ENCODE data around the gene TRABD2B. TPM values are rescaled to one million over a fixed set of nuclear protein-coding genes. Genes with fewer than 3 reads are reported as not detected.

Gene TRABD2B
- total RNA-seq, 3 donors from 2014 or later: 1.4 to 3.7 (median 2.3) TPM

DNA sequence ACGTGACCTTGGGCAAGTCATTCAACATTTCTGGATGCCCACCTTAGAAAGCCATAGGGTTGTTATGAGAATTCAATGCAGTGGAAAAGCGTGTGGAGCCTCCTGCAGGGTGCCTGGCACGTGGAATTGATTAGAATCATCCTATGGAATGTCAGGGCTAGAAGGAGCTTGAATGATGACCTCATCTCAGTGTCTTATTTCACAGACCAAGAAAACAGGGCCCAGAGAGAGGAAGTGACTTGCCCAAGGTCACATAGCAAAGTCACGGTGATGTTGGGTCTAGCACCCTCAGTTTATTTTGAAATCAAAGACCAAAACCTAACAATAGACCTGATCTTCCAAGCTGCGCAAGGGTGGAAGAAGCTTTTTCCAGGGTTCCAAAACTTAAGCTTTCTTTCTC, 6.0 kb downstream of the TRABD2B start:
- no peaks in the 10 kb centered on the region for H3K4me1 ChIP-seq
- H3K27ac ChIP-seq: no peak overlapping the region
- H3K9me3 ChIP-seq: no peaks in the 10 kb centered on the region
- intact Hi-C loops (cut with DNase I; ENCODE audit: low total_unique reads): loop anchor here (5.0 kb wide), 1 partner anchor 421 kb away; no protein-coding TSS in a partner anchor
- H3K36me3 ChIP-seq: no peaks in the 10 kb centered on the region
- no peak for DNase-seq (ENCODE audit: low spot score in 2 of 2)
- H3K4me3 ChIP-seq: no peak overlapping the region
- TF ChIP-seq, protein P1, sequence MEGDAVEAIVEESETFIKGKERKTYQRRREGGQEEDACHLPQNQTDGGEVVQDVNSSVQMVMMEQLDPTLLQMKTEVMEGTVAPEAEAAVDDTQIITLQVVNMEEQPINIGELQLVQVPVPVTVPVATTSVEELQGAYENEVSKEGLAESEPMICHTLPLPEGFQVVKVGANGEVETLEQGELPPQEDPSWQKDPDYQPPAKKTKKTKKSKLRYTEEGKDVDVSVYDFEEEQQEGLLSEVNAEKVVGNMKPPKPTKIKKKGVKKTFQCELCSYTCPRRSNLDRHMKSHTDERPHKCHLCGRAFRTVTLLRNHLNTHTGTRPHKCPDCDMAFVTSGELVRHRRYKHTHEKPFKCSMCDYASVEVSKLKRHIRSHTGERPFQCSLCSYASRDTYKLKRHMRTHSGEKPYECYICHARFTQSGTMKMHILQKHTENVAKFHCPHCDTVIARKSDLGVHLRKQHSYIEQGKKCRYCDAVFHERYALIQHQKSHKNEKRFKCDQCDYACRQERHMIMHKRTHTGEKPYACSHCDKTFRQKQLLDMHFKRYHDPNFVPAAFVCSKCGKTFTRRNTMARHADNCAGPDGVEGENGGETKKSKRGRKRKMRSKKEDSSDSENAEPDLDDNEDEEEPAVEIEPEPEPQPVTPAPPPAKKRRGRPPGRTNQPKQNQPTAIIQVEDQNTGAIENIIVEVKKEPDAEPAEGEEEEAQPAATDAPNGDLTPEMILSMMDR (IDR thresholded peaks at IDR 0.05): no peak
- TF ChIP-seq POLR2AphosphoS5 (IDR thresholded peaks at IDR 0.05): no peak
- no peak for TF ChIP-seq POLR2A (IDR thresholded peaks at IDR 0.05)
- no peaks in the 10 kb centered on the region for H3K27me3 ChIP-seq

DNA sequence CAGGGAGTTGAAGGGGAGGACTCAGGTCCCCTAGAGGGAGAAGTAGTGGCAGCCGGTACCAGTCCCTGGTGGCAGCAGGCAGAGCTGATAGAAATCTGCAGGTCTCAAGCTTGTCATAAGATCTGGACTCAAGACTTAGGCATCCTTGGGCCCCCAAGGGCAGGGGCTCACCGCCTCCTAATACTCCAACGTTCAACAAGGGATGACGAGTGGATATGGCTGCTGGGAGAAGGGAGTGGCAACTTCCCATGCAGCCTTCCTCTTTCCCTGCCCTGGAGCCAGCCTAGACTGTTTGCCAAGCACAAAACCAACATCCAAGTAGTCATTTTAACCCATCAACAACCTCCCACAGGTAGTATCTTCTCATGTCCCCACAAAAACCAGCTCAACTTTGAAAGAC, 6.9 kb downstream of the TRABD2B start:
- no peaks in the 10 kb centered on the region for H3K27me3 ChIP-seq
- intact Hi-C loops (cut with DNase I; ENCODE audit: low total_unique reads): loop anchor here (5.0 kb wide), 1 partner anchor 422 kb away; no protein-coding TSS in a partner anchor
- no peak for DNase-seq (ENCODE audit: low spot score in 2 of 2)

DNA sequence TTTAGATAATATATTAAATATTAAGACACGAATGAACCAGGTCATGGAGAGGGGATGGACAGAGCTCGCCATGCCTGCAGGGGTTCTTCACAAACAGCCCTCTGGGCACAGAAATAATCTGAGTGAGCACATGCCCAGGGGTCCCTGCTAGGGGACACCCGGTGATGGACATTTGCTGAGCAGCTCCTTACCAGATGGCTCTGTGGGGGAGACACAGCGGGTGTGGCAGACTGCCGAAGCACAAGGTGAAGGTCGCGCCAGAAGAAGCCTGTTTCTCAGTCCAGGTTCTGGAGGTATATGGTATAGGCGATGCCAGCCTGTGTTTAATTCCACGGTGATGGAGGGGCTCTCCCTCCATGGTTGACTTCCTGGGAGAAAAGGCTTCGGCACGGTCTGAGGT, 9.6 kb downstream of the TRABD2B start:
- TF ChIP-seq, protein P1 (IDR thresholded peaks at IDR 0.05): no peak
- no peak for TF ChIP-seq POLR2A (IDR thresholded peaks at IDR 0.05)
- Histone ChIP-seq H3K27me3 (no peaks in the 10 kb centered on the region), H3K9me3 (no peaks in the 10 kb centered on the region), H3K27ac (peak overlapping the region in 1 of 2 donors; percentile 54), H3K4me1 (no peaks in the 10 kb centered on the region), H3K4me3 (no peak overlapping the region), H3K36me3 (no peaks in the 10 kb centered on the region)
- DNase-seq (ENCODE audit: low spot score in 2 of 2): no peak
- intact Hi-C loops (cut with DNase I; ENCODE audit: low total_unique reads): no loop called here

More for the DNA sequence above, 6.9 kb downstream of the TRABD2B start:
- Histone ChIP-seq H3K27ac (no peak overlapping the region), H3K9me3 (no peaks in the 10 kb centered on the region), H3K4me1 (no peaks in the 10 kb centered on the region), H3K4me3 (no peak overlapping the region), H3K36me3 (no peaks in the 10 kb centered on the region)
- no peak for TF ChIP-seq POLR2A (IDR thresholded peaks at IDR 0.05)
- no peak for TF ChIP-seq POLR2AphosphoS5 (IDR thresholded peaks at IDR 0.05)
- TF ChIP-seq, protein P1 (IDR thresholded peaks at IDR 0.05): no peak

DNA sequence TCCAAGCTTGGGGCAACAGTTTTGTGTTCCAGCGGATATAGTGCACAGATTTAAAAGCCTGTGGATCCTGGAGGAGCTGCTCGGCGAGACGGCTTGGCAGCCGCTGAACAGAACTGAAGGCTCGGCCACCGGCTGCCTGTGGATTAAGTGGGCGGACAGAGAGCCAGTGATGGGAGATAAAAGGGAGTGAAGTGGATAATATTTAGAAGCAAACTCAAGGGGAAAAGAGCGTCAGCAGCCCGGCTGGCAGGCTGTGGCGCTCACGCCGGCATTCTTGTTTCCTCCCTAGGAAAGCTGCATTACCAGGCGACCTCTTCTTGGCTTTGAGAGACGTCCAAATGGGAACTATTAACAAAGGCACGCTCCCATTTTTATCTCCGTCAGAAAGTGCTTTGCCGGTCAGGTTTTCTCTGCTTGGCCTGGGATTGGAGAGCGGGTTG, 10.4 kb downstream of the TRABD2B start:
- Histone ChIP-seq H3K9me3 (no peaks in the 10 kb centered on the region), H3K27me3 (no peaks in the 10 kb centered on the region), H3K4me3 (peak overlapping the region in 2 of 3 donors; percentile 24 to 41), H3K27ac (peak overlapping the region; percentile 8 to 54), H3K4me1 (no peaks in the 10 kb centered on the region), H3K36me3 (no peaks in the 10 kb centered on the region)
- DNase-seq (ENCODE audit: low spot score in 2 of 2): no peak
- TF ChIP-seq POLR2A (IDR thresholded peaks at IDR 0.05): no peak
- TF ChIP-seq, protein P1 (IDR thresholded peaks at IDR 0.05): no peak
- TF ChIP-seq POLR2AphosphoS5 (IDR thresholded peaks at IDR 0.05): no peak
- intact Hi-C loops (cut with DNase I; ENCODE audit: low total_unique reads): no loop called here

DNA sequence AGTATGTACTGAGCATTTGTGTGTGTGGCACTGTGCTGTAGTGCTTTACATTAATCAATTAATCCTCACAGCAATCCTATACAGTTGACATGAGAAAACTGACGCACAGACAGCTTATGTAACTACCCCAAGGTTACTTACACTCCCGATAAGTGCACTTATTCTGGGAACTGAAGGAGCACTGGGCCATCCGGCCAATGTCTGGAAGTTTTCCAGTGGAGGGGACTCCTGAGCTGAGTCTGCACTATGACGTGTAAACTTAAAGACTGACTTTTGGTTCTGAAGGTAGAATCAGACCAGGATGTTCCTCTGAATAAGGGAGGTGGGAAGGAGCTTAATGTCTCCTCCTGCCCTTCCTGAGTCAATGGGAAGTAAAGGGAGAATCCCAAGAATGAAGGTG, 12.2 kb downstream of the TRABD2B start:
- Histone ChIP-seq H3K27ac (no peak overlapping the region), H3K27me3 (no peaks in the 10 kb centered on the region), H3K36me3 (no peaks in the 10 kb centered on the region), H3K9me3 (no peaks in the 10 kb centered on the region), H3K4me1 (no peaks in the 10 kb centered on the region), H3K4me3 (no peak overlapping the region)
- TF ChIP-seq POLR2A (IDR thresholded peaks at IDR 0.05) (no peak), POLR2AphosphoS5 (IDR thresholded peaks at IDR 0.05) (no peak)
- TF ChIP-seq, protein P1 (IDR thresholded peaks at IDR 0.05): no peak
- DNase-seq (ENCODE audit: low spot score in 2 of 2): no peak
- intact Hi-C loops (cut with DNase I; ENCODE audit: low total_unique reads): no loop called here

Data from breast epithelium (tissue), 4 donors.